H1 (cell line): Measurements from ENCODE around the gene NAA50. TPM values are rescaled to one million over a fixed set of nuclear protein-coding genes. Genes with fewer than 3 reads are reported as not detected.

Experiments used
- CTCF ChIA-PET: fragments of 300-600 bp; sonication (Branson Sonifier 250); formaldehyde crosslinking; loops from one replicate; lab custom pipeline; 2021; ENCODE audit not compliant: partially characterized antibody; lab: Charles Lee
- POLR2A ChIA-PET: fragments of 300-600 bp; sonication (Branson Sonifier 250); formaldehyde crosslinking; loops from one replicate; lab custom pipeline; 2021; ENCODE audit warnings: inconsistent platforms; ENCODE audit not compliant: partially characterized antibody; lab: Charles Lee
- DNase-seq, 2 experiments: peaks; one replicate each; pipeline versions ENCODE4 v3.0.0 to v3.0.0-alpha.2; 2010 to 2022; ENCODE audit warnings: low spot score in 2 of 2, low read depth in 1 of 2, mixed read lengths in 1 of 2
- FAIRE-seq: peaks from 2 replicates; lab custom pipeline; 2011; peaks lifted over from hg19 to GRCh38; lab: Jason Lieb, UNC
- H2AFZ ChIP-seq: 2 replicates; pipeline ENCODE4 v1.8.1; 2012; ENCODE audit warnings: low read length, inconsistent platforms
- H2AK5ac ChIP-seq: 2 replicates; pipeline ENCODE4 v1.6.1; 2013; ENCODE audit warnings: low read depth, low read length
- H2BK120ac ChIP-seq: replicated peaks from 2 replicates; pipeline ENCODE3; 2013; ENCODE audit warnings: low read depth, low read length, inconsistent platforms
- H2BK12ac ChIP-seq: 2 replicates; pipeline ENCODE4 v1.6.1; 2013; ENCODE audit warnings: low read depth, low read length
- H2BK15ac ChIP-seq: 2 replicates; pipeline ENCODE4 v1.6.1; 2013; ENCODE audit warnings: low read length
- H2BK20ac ChIP-seq: 2 replicates; pipeline ENCODE4 v1.6.1; 2013; ENCODE audit warnings: low read length
- H2BK5ac ChIP-seq: 2 replicates; pipeline ENCODE4 v1.6.1; 2013; ENCODE audit warnings: low read depth, low read length
- H3K14ac ChIP-seq: 2 replicates; pipeline ENCODE4 v1.6.1; 2013; ENCODE audit warnings: inconsistent platforms; ENCODE audit not compliant: insufficient read length
- H3K18ac ChIP-seq: 2 replicates; pipeline ENCODE4 v1.6.1; 2013; ENCODE audit warnings: low read length; ENCODE audit errors: extremely low read depth
- H3K23ac ChIP-seq: 2 replicates; pipeline ENCODE4 v1.6.1; 2013; ENCODE audit warnings: inconsistent platforms; ENCODE audit not compliant: insufficient read length
- H3K23me2 ChIP-seq: 2 replicates; pipeline ENCODE4 v1.6.1; 2013; ENCODE audit warnings: low read depth, low read length
- H3K27ac ChIP-seq: 2 replicates; pipeline ENCODE4 v1.6.1; 2011; ENCODE audit warnings: low read depth, low read length, inconsistent platforms
- H3K27me3 ChIP-seq, 4 experiments: replicated peaks in 1 of 4; 1 replicate in 1 of 4; 2 replicates in 3 of 4; pipeline versions ENCODE4 v1.6.1 to v1.8.1; 2011 to 2013; ENCODE audit warnings: low read length in 3 of 4, mild to moderate bottlenecking in 3 of 4, inconsistent platforms in 2 of 4, mixed read lengths in 2 of 4, moderate library complexity in 1 of 4; ENCODE audit not compliant: control insufficient read depth in 3 of 4, insufficient read depth in 3 of 4; ENCODE audit errors: extremely low read depth in 1 of 4
- H3K36me3 ChIP-seq, 4 experiments: 2 replicates each; pipeline versions ENCODE4 v1.6.1 to v1.8.1; 2011 to 2013; ENCODE audit warnings: mild to moderate bottlenecking in 4 of 4, low read length in 3 of 4, moderate library complexity in 2 of 4, control low read depth in 1 of 4, inconsistent platforms in 1 of 4; ENCODE audit not compliant: insufficient read depth in 4 of 4, control insufficient read depth in 2 of 4
- H3K4ac ChIP-seq: replicated peaks from 2 replicates; pipeline ENCODE3; 2013; ENCODE audit warnings: low read length, low read depth, mixed read lengths, inconsistent platforms; ENCODE audit not compliant: insufficient read length
- H3K4me1 ChIP-seq, 4 experiments: replicated peaks in 1 of 4; 1 replicate in 1 of 4; 2 replicates in 3 of 4; pipeline versions ENCODE4 v1.6.1 to v1.8.1; 2011 to 2013; ENCODE audit warnings: low read length in 3 of 4, inconsistent platforms in 2 of 4, mixed read lengths in 1 of 4; ENCODE audit not compliant: insufficient read depth in 4 of 4, control insufficient read depth in 3 of 4
- H3K4me2 ChIP-seq, 2 experiments: 2 replicates each; pipeline versions ENCODE4 v1.6.1 to v1.8.1; 2011 to 2013; ENCODE audit warnings: low read depth in 2 of 2, low read length in 2 of 2, control low read depth in 1 of 2, inconsistent platforms in 1 of 2, mild to moderate bottlenecking in 1 of 2; ENCODE audit not compliant: insufficient read depth in 1 of 2
- H3K4me3 ChIP-seq, 4 experiments: fragments of 200-600, 300-600 bp in 1 of 4; sonication (generic), shearing (Covaris generic), sonication (Bioruptor Twin) in 1 of 4; 2 replicates each; pipeline versions ENCODE4 v1.5.1 to v1.8.1; 2011 to 2016; ENCODE audit warnings: low read length in 4 of 4, low read depth in 3 of 4, control low read depth in 2 of 4, inconsistent platforms in 2 of 4, mild to moderate bottlenecking in 2 of 4, mixed read lengths in 1 of 4, moderate library complexity in 1 of 4; ENCODE audit not compliant: insufficient read depth in 2 of 4; ENCODE audit errors: extremely low read depth in 1 of 4
- H3K56ac ChIP-seq: replicated peaks from 2 replicates; pipeline ENCODE3; 2013; ENCODE audit warnings: low read depth, mild to moderate bottlenecking, mixed read lengths, low read length, inconsistent platforms; ENCODE audit not compliant: insufficient read length
- H3K79me1 ChIP-seq: 2 replicates; pipeline ENCODE4 v1.6.1; 2013; ENCODE audit warnings: low read depth, low read length, control low read depth
- H3K79me2 ChIP-seq, 2 experiments: 2 replicates each; pipeline versions ENCODE4 v1.6.1 to v1.8.1; 2012 to 2013; ENCODE audit warnings: low read length in 2 of 2, mild to moderate bottlenecking in 2 of 2, inconsistent platforms in 1 of 2; ENCODE audit not compliant: insufficient read depth in 2 of 2, control insufficient read depth in 1 of 2
- H3K9ac ChIP-seq, 4 experiments: replicated peaks in 1 of 4; 1 replicate in 1 of 4; 2 replicates in 3 of 4; pipeline versions ENCODE4 v1.6.1 to v1.8.1; 2011 to 2013; ENCODE audit warnings: low read depth in 3 of 4, low read length in 3 of 4, control low read depth in 2 of 4, mild to moderate bottlenecking in 2 of 4, moderate library complexity in 2 of 4, inconsistent platforms in 1 of 4; ENCODE audit errors: extremely low read depth in 1 of 4
- H3K9me3 ChIP-seq, 2 experiments: 2 replicates each; pipeline versions ENCODE4 v1.6.1 to v1.8.1; 2012 to 2013; ENCODE audit warnings: mild to moderate bottlenecking in 2 of 2, moderate library complexity in 2 of 2, control low read depth in 1 of 2, inconsistent platforms in 1 of 2, low read depth in 1 of 2, low read length in 1 of 2, mixed read lengths in 1 of 2; ENCODE audit not compliant: insufficient read depth in 2 of 2
- H4K20me1 ChIP-seq, 2 experiments: replicated peaks in 1 of 2; 2 replicates each; pipeline versions ENCODE3 to v1.8.1; 2011 to 2013; ENCODE audit warnings: inconsistent platforms in 2 of 2, low read length in 2 of 2, mild to moderate bottlenecking in 1 of 2; ENCODE audit not compliant: insufficient read depth in 2 of 2, control insufficient read depth in 1 of 2
- H4K5ac ChIP-seq: 2 replicates; pipeline ENCODE4 v1.6.1; 2013; ENCODE audit warnings: low read length, low read depth, mixed read lengths, inconsistent platforms; ENCODE audit not compliant: insufficient read length
- H4K8ac ChIP-seq: 2 replicates; pipeline ENCODE4 v1.8.0; 2013; ENCODE audit warnings: mild to moderate bottlenecking, moderate library complexity, low read length, inconsistent platforms; ENCODE audit not compliant: insufficient read depth; ENCODE audit errors: extremely low read depth
- H4K91ac ChIP-seq: replicated peaks from 2 replicates; pipeline ENCODE3; 2013; ENCODE audit warnings: low read length, mixed read lengths, inconsistent platforms; ENCODE audit not compliant: insufficient read length
- RNF2 ChIP-seq: fragments of 200-900, 300-1000 bp; sonication (generic); IDR thresholded peaks from 2 replicates; pipeline ENCODE4 v1.7.1; 2016; ENCODE audit warnings: borderline replicate concordance, low read depth, mild to moderate bottlenecking, antibody characterized with exemption, low read length; ENCODE audit not compliant: poor library complexity, severe bottlenecking; ENCODE audit errors: missing control alignments
- SAP30 ChIP-seq: fragments of 300-600 bp; sonication (generic); IDR thresholded peaks from 2 replicates; pipeline ENCODE4 v1.7.1; 2012; ENCODE audit warnings: low read length, moderate library complexity, mild to moderate bottlenecking, inconsistent platforms; ENCODE audit not compliant: insufficient read depth, insufficient replicate concordance
- SP2 ChIP-seq: IDR thresholded peaks from 2 replicates; pipeline ENCODE4 v1.6.1; 2012; ENCODE audit warnings: mild to moderate bottlenecking, low read length, inconsistent platforms
- SP4 ChIP-seq: IDR thresholded peaks from 2 replicates; pipeline ENCODE4 v1.6.1; 2012; ENCODE audit warnings: low read length, inconsistent platforms
- WGBS, 2 experiments: shearing (Covaris generic) in 1 of 2; methylation state at CpG; one replicate each; pipeline versions ENCODE4 v1.1.6 to v1.1.7; 2013 to 2015; ENCODE audit warnings: low lambda C conversion rate in 2 of 2, mixed read lengths in 2 of 2, inconsistent platforms in 1 of 2, low coverage in 1 of 2, missing lambda C conversion rate in 1 of 2; ENCODE audit not compliant: insufficient replicate concordance in 2 of 2, insufficient coverage in 1 of 2, insufficient read length in 1 of 2; ENCODE audit errors: extremely low coverage in 1 of 2, missing lambda C conversion rate in 1 of 2; 5-methylcytosine and 5-hydroxymethylcytosine counted together
- polyA plus RNA-seq, 7 experiments: library from polyadenylated mRNA; depleted of rRNA in 3 of 7; stranded (reverse) in 5 of 7; unstranded in 2 of 7; fragments of >200 nt in 5 of 7; fragments of 200-250 nt in 2 of 7; gene quantifications; 1 replicate in 5 of 7; 2 replicates in 1 of 7; 4 replicates in 1 of 7; pipeline versions ENCODE4 v1.2.1 to v1.2.3, GENCODE V29; 2011 to 2013; ENCODE audit warnings: missing spikeins in 2 of 7, mixed read lengths in 2 of 7
- total RNA-seq: library from RNA; stranded (reverse); fragmentation: NEBNext Ultra II Directional; extraction: Animal tissue kit (Norgen Biotek cat#: 25700); gene quantifications from 2 replicates; pipeline ENCODE4 v1.2.1, GENCODE V29; 2021
- TF ChIP-seq, protein P1 (sequence below): IDR thresholded peaks from 2 replicates; pipeline ENCODE4 v1.6.1; 2012; ENCODE audit warnings: low read length, inconsistent platforms

Gene NAA50
- total and polyA plus RNA-seq, 2 of the 8 experiments (the other 6 are each of a cell fraction or from before 2014, with no cell fraction given), result 46.6 to 231 TPM

DNA sequence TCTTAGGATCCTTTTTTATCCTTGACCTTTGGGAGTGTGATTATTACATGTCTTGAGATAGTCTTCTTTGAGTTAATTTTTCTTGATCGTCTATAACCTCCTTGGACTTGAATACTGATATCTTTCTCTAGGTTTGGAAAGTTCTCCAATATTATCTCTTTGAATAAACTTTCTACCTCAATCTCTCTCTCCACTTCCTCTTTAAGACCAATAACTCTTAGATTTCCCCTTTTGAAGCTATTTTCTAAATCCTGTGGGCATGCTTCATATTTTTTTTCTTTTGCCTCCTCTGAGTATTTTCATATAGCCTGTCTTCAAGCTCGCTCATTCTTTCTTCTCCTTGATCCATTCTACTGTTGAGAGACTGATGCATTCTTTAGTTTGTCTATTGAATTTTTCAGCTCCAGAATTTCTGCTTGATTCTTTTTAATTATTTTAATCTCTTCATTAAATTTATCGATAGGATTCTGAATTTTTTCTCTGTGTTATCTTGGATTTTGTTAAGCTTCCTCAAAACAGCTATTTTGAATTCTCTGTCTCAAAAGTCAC, 61.7 kb downstream of the NAA50 start:
- H3K4me1 ChIP-seq, result peaks cover 0 to 9% (median 4%) of the 10 kb centered on the region in 4 experiments; a peak in 6 of 7 replicates
- peaks cover 2% of the 10 kb centered on the region for H3K23me2 ChIP-seq
- no peak overlapping the region for H3K14ac ChIP-seq
- WGBS, 2 experiments, result 85% methylated on average over 3 of the region's 3 CpGs; no CpG with 5 or more reads in 1 of the 2 experiments
- H3K4ac ChIP-seq, result no peak overlapping the region
- no peaks in the 10 kb centered on the region for H3K27me3 ChIP-seq
- H2BK20ac ChIP-seq, result no peak overlapping the region
- H3K9me3 ChIP-seq, result no peaks in the 10 kb centered on the region; a peak in 1 of 4 replicates
- no peak overlapping the region for H3K18ac ChIP-seq
- ChIA-PET POLR2A (interaction anchor here (0.7 kb wide), 1 partner anchor 19 kb away, joined by 3 read pairs; no protein-coding TSS in a partner anchor), CTCF (no interaction called here)
- no peaks in the 10 kb centered on the region for H3K79me1 ChIP-seq
- no peak for FAIRE-seq
- H4K91ac ChIP-seq, result no peak overlapping the region
- H2BK120ac ChIP-seq, result no peak overlapping the region
- no peak overlapping the region for H4K8ac ChIP-seq
- no peak overlapping the region for H4K5ac ChIP-seq
- H3K27ac ChIP-seq, result no peak overlapping the region
- no peaks in the 10 kb centered on the region for H3K36me3 ChIP-seq
- no peak overlapping the region for H2AFZ ChIP-seq
- no peak overlapping the region for H3K4me2 ChIP-seq
- no peak overlapping the region for H3K23ac ChIP-seq
- H3K56ac ChIP-seq, result no peak overlapping the region
- H4K20me1 ChIP-seq, result no peaks in the 10 kb centered on the region
- H2AK5ac ChIP-seq, result no peak overlapping the region
- H2BK5ac ChIP-seq, result no peak overlapping the region
- no peak overlapping the region for H3K9ac ChIP-seq
- no peak overlapping the region for H3K4me3 ChIP-seq
- peaks cover 0 to 10% of the 10 kb centered on the region in 2 experiments; a peak in 1 of 4 replicates for H3K79me2 ChIP-seq
- DNase-seq, result no peak
- no peak overlapping the region for H2BK15ac ChIP-seq
- no peak overlapping the region for H2BK12ac ChIP-seq
- TF ChIP-seq, protein P1, sequence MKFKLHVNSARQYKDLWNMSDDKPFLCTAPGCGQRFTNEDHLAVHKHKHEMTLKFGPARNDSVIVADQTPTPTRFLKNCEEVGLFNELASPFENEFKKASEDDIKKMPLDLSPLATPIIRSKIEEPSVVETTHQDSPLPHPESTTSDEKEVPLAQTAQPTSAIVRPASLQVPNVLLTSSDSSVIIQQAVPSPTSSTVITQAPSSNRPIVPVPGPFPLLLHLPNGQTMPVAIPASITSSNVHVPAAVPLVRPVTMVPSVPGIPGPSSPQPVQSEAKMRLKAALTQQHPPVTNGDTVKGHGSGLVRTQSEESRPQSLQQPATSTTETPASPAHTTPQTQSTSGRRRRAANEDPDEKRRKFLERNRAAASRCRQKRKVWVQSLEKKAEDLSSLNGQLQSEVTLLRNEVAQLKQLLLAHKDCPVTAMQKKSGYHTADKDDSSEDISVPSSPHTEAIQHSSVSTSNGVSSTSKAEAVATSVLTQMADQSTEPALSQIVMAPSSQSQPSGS, result no peak
- TF ChIP-seq SAP30 (no peak), SP4 (no peak), RNF2 (no peak), SP2 (no peak)
